ENCODE measurements around the gene NAE1.

- TF ChIP-seq CTCF (conservative IDR thresholded peaks at IDR 0.05 in 1 of 2, IDR thresholded peaks at IDR 0.05 in 1 of 2; ENCODE audit: extremely low read depth in 1 of 2, insufficient read depth in 1 of 2, low read depth in 1 of 2, low read length in 2 of 2): no peak
- no peak for TF ChIP-seq EZH2 (IDR thresholded peaks at IDR 0.05; ENCODE audit: borderline replicate concordance, low read length)
Measured at GRCh38 chr16:66849549-66849948, 18.8 kb upstream of the NAE1 start.

Data from mammary epithelial cell (primary cell).